ENCODE results near the gene SUSD3. TPM values are rescaled to one million over a fixed set of nuclear protein-coding genes. Genes with fewer than 3 reads are reported as not detected.
A peak's percentile ranks its signal among the peaks of the same experiment; 100 is the strongest.
"Not testable (repeated sequence)": the region's sequence is repeated elsewhere in the genome, so short reads cannot be mapped to it uniquely, and the experiment has no call there.

The SUSD3 gene
- total RNA-seq, 2 experiments from 2014 or later, result 34.6 to 36.7 TPM

DNA sequence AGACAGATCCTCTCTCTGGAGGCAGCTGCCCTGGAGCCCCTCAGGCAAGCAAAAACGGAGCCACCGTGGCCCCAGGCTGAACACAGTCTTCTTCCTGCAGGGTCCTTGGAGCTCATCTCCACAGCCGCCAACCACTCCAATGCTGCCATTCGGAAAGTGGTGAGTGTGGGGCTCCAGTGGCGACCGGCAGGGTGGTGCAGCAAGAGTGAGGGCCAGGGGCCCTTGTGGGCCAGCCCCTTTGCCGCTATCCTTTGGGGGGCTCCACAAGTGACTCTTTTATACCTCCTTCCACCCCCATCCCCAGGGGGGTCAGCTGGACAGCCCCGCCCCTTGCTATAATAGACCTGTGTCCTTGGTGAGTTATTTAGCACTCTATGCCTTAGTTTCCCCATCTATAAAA lies 47.4 kb upstream of the SUSD3 start:
- TF ChIP-seq, protein P1, sequence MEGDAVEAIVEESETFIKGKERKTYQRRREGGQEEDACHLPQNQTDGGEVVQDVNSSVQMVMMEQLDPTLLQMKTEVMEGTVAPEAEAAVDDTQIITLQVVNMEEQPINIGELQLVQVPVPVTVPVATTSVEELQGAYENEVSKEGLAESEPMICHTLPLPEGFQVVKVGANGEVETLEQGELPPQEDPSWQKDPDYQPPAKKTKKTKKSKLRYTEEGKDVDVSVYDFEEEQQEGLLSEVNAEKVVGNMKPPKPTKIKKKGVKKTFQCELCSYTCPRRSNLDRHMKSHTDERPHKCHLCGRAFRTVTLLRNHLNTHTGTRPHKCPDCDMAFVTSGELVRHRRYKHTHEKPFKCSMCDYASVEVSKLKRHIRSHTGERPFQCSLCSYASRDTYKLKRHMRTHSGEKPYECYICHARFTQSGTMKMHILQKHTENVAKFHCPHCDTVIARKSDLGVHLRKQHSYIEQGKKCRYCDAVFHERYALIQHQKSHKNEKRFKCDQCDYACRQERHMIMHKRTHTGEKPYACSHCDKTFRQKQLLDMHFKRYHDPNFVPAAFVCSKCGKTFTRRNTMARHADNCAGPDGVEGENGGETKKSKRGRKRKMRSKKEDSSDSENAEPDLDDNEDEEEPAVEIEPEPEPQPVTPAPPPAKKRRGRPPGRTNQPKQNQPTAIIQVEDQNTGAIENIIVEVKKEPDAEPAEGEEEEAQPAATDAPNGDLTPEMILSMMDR (IDR thresholded peaks at IDR 0.05), result no peak
- ChIA-PET CTCF (no interaction called here), POLR2A (interaction anchor here (1.6 kb wide), 1 partner anchor 10 kb away, joined by 4 read pairs; no protein-coding TSS in a partner anchor)
- Mint-ChIP-seq H3K4me1 (ENCODE audit: low read depth) (peaks cover 8% of the 10 kb centered on the region), H3K27me3 (no peaks in the 10 kb centered on the region), H3K27ac (no peak overlapping the region), H3K4me3 (no peak overlapping the region), H3K9me3 (no peaks in the 10 kb centered on the region), H3K36me3 (ENCODE audit: low read depth) (peaks cover 39% of the 10 kb centered on the region)
- DNase-seq, result no peak
- intact Hi-C loops (cut with micrococcal nuclease), result no loop called here
- ATAC-seq, result no peak

DNA sequence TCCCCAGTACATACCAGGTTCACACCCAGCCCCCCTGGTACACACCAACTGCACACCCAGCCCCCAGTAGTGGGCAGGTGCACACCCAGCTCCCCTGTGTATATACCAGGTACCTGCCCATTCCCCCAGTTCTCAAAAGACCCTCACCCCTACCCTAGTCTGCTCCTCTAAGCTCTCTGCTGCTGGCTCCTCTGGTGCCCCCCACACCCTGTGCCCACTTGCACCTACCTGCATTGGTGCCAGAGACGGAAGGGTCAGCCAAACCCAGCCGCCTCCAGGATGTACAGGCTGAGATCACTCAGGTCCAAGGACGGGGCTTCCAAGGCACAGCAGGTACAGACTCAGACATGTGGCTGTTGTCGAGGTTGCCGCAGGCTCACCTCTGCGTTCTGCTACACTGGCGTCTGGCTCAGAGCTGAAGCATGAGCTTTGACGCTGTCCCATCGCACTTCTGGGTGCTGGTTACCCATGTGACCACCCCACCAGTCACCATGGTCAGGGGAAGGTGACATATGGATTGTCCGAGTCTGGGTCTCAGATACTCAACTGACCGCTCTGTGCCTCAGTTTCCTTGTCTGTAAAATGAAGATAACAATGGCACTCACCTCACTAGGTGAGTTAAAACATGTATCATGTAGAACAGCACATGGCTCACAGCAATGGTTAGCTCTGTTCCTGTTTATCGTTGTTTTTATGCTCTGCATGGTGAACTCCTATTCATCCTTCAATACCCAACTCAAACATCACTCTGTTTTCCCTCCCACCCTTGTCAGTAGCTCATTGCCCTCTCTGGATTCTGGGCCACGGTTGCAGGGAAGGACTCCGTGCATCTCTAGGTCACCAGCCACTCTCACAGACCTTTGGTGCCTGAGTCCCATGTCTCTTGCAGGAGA lies 45.3 kb upstream of the SUSD3 start:
- Mint-ChIP-seq H3K27me3 (no peaks in the 10 kb centered on the region), H3K36me3 (ENCODE audit: low read depth) (peaks cover 32% of the 10 kb centered on the region), H3K27ac (peak overlapping the region; percentile 11), H3K4me3 (no peak overlapping the region), H3K9me3 (no peaks in the 10 kb centered on the region), H3K4me1 (ENCODE audit: low read depth) (peaks cover 6% of the 10 kb centered on the region)
- no peak for ATAC-seq
- ChIA-PET CTCF (interaction anchor here (0.8 to 7.5 kb wide), 3 partner anchors 10 to 96 kb away, joined by 3 to 75 read pairs (median 3); no protein-coding TSS in a partner anchor), POLR2A (interaction anchor here (1.0 to 1.7 kb wide), 2 partner anchors 12 to 249 kb away, joined by 3 to 5 read pairs; no protein-coding TSS in a partner anchor)
- TF ChIP-seq, protein P1 (IDR thresholded peaks at IDR 0.05), result no peak
- no peak for DNase-seq
- intact Hi-C loops (cut with micrococcal nuclease), result no loop called here

DNA sequence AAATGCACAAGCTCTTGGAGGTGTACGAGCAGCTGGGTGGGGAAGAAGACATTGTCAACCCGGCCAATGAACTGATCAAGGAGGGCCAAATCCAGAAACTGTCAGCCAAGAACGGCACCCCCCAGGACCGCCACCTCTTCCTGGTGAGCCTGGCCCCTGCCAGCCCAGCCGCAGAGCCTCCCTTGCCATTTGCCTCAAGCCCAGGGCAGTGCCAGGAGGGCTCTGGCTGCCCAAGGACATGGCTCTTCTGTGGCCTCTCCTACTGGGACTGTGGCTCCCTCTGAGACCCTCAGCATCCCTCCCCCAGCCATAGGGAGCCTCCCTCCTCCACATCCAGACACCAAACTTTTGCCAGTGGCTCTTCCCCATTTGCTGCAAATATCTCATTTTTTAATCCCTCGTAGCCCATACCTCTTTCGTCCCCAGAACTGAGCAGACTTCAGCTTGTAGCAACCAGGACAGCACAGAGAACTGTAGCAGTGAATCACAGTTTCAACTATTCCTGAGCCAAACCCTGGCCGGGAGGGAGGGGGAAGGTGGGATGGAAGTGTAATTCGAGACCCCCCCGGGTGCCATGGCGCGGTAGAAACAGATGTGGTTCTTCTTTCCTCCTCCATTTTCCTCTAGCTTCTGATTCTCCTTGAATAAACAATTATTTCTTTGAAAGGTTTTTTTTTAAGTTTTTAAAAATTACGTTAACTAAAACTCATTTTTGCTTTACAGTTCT lies 44.5 kb upstream of the SUSD3 start:
- TF ChIP-seq, protein P1 (IDR thresholded peaks at IDR 0.05), result no peak
- H3K9me3 Mint-ChIP-seq, result no peaks in the 10 kb centered on the region
- no peak for ATAC-seq
- intact Hi-C loops (cut with micrococcal nuclease), result no loop called here
- H3K36me3 Mint-ChIP-seq (ENCODE audit: low read depth), result peaks cover 28% of the 10 kb centered on the region
- H3K4me1 Mint-ChIP-seq (ENCODE audit: low read depth), result peaks cover 6% of the 10 kb centered on the region
- no peak overlapping the region for H3K27ac Mint-ChIP-seq
- no peak for DNase-seq
- POLR2A ChIA-PET, result interaction anchor here (0.6 to 1.7 kb wide), 3 partner anchors 11 to 348 kb away, joined by 3 to 5 read pairs (median 3); no protein-coding TSS in a partner anchor
- no peaks in the 10 kb centered on the region for H3K27me3 Mint-ChIP-seq
- no peak overlapping the region for H3K4me3 Mint-ChIP-seq
- CTCF ChIA-PET, result interaction anchor here (1.0 to 7.5 kb wide), 4 partner anchors 10 to 95 kb away, joined by 3 to 75 read pairs (median 4); no protein-coding TSS in a partner anchor

DNA sequence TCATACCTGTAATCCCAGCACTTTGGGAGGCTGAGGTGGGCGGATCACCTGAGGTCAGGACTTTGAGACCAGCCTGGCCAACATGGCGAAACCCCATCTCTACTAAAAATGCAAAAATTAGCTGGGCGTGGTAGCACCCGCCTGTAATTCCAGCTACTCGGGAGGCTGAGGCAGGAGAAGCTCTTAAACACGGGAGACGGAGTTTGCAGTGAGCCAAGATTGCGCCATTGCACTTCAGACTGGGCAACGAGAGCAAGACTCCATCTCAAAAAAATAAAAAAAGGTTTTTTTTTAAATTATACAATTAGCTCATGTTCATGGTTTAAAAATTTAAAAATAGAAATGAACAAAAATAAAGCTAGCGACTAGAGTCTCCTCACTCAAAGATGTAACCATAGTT lies 43.3 kb upstream of the SUSD3 start:
- H3K27ac Mint-ChIP-seq; ATAC-seq; H3K4me3 Mint-ChIP-seq; H3K27me3 Mint-ChIP-seq; H3K9me3 Mint-ChIP-seq; H3K4me1 Mint-ChIP-seq (ENCODE audit: low read depth); DNase-seq; intact Hi-C loops (cut with micrococcal nuclease): not testable (repeated sequence)
- peaks cover 28% of the 10 kb centered on the region for H3K36me3 Mint-ChIP-seq (ENCODE audit: low read depth)
- POLR2A ChIA-PET, result interaction anchor here (0.6 to 0.8 kb wide), 2 partner anchors 51 to 66 kb away, joined by 3 read pairs; no protein-coding TSS in a partner anchor
- CTCF ChIA-PET, result interaction anchor here (1.2 to 7.5 kb wide), 4 partner anchors 10 to 94 kb away, joined by 3 to 75 read pairs (median 6); no protein-coding TSS in a partner anchor

DNA sequence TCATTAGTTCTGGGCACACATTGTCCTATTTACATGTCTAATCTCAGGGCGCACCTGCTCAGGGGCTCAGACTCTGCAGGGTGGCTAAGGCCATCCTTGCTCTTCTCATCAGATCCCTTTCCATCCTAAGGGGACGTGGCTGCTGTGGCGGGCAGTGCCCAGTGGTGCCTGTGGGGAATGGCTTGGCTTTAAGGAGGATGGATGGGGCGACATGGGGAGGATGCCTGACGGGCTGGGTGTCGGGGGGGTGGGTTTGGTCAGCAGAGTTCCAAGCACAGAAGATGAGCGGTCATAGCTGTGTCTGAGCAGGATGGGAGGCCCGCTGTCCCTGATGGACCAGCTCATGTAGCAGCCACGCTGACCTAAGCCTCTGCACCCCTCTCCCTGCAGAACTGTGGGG lies 40.9 kb upstream of the SUSD3 start:
- ATAC-seq (no peak), DNase-seq (no peak)
- H3K4me1 Mint-ChIP-seq (ENCODE audit: low read depth), result peaks cover 24% of the 10 kb centered on the region
- POLR2A ChIA-PET, result interaction anchor here (0.7 to 1.2 kb wide), 2 partner anchors 11 to 38 kb away, joined by 3 read pairs; no protein-coding TSS in a partner anchor
- peaks cover 42% of the 10 kb centered on the region for H3K36me3 Mint-ChIP-seq (ENCODE audit: low read depth)
- H3K9me3 Mint-ChIP-seq, result no peaks in the 10 kb centered on the region
- TF ChIP-seq, protein P1 (IDR thresholded peaks at IDR 0.05), result no peak
- CTCF ChIA-PET, result interaction anchor here (7.5 kb wide), 1 partner anchor 14 kb away, joined by 75 read pairs; no protein-coding TSS in a partner anchor
- intact Hi-C loops (cut with micrococcal nuclease), result no loop called here
- peak overlapping the region; percentile 30 for H3K27ac Mint-ChIP-seq
- no peaks in the 10 kb centered on the region for H3K27me3 Mint-ChIP-seq
- H3K4me3 Mint-ChIP-seq, result no peak overlapping the region

All from activated CD8-positive, alpha-beta T cell treated with anti-CD3 and anti-CD28 coated beads for 36 hours (primary cell).